D721Med (cell line): ENCODE measurements around the gene SLC38A1.
"Not testable (repeated sequence)": the region's sequence is repeated elsewhere in the genome, so short reads cannot be mapped to it uniquely, and the experiment has no call there.

Experiments used
- DNase-seq: peaks from one replicate; pipeline ENCODE4 v3.0.0; 2011; ENCODE audit warnings: low spot score; ENCODE audit not compliant: insufficient read length
- FAIRE-seq: peaks from 2 replicates; lab custom pipeline; 2011; peaks lifted over from hg19 to GRCh38; lab: Jason Lieb, UNC
- CTCF ChIP-seq: IDR thresholded peaks from 2 replicates; pipeline ENCODE4 v1.5.1; 2012; ENCODE audit warnings: mild to moderate bottlenecking, control low read depth; ENCODE audit not compliant: insufficient read depth; ENCODE audit errors: missing control alignments

Gene SLC38A1

GRCh38 chr12:46167412-46167811 is 101.4 kb downstream of the SLC38A1 start:
- DNase-seq (no peak), FAIRE-seq (no peak)
- TF ChIP-seq CTCF, result no peak

GRCh38 chr12:46165191-46165590 is 103.7 kb downstream of the SLC38A1 start:
- no peak for TF ChIP-seq CTCF
- FAIRE-seq, result no peak
- DNase-seq, result no peak

- no peak for TF ChIP-seq CTCF
- FAIRE-seq (no peak), DNase-seq (no peak)
Observed at GRCh38 chr12:46164186-46164761, 104.6 kb downstream of the SLC38A1 start.

GRCh38 chr12:46162549-46163076 is 106.2 kb downstream of the SLC38A1 start:
- DNase-seq, FAIRE-seq: not testable (repeated sequence)

GRCh38 chr12:46160981-46161690 is 107.7 kb downstream of the SLC38A1 start:
- TF ChIP-seq CTCF, result no peak
- DNase-seq, result no peak
- FAIRE-seq, result no peak

- no peak for DNase-seq
- no peak for TF ChIP-seq CTCF
- FAIRE-seq, result no peak
Observed at GRCh38 chr12:46160101-46160980, 108.5 kb downstream of the SLC38A1 start.

- FAIRE-seq (no peak), DNase-seq (no peak)
- no peak for TF ChIP-seq CTCF
Observed at GRCh38 chr12:46159309-46159901, 109.4 kb downstream of the SLC38A1 start.
